HG03521 (cell line): ENCODE results near the gene COMMD9.

Experiments
- ATAC-seq: cut with Tn5 transposase; IDR thresholded peaks from one replicate; pipeline ENCODE4 v1.9.1; 2021; ENCODE audit warnings: mild to moderate bottlenecking, moderate library complexity; ENCODE audit not compliant: unreplicated experiment

COMMD9 gene

DNA sequence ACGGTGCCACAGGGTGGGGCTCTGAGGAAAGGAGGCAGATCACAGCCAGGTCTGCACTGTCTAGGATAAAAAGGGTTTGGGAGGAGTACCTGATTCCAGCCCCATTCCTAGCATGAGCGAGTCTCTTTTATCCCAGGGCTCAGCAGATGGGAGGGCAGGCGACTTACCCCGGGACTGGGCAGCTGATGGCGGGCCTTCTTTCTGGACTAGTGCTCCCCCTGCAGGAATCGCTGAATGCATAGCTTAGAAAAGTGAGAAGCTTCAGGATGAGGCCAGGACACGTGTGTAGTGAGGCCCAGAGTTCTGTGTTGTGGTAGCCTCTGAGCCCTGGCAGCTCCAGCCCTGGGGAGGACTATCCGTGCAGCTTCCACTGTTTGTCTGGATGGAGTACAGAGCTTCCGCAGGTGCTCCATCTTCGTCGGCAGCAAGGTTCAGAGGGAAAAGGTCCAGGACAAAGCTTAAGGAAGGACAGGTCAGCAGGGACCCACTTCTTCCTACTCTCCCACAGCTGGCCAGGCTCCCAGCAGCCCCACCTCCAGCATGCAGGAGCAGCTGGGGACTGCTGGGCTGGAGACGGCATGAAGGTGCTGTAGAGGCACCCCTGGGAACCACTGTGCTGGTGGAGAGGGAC, 30.4 kb downstream of the COMMD9 start:
- no peak for ATAC-seq

DNA sequence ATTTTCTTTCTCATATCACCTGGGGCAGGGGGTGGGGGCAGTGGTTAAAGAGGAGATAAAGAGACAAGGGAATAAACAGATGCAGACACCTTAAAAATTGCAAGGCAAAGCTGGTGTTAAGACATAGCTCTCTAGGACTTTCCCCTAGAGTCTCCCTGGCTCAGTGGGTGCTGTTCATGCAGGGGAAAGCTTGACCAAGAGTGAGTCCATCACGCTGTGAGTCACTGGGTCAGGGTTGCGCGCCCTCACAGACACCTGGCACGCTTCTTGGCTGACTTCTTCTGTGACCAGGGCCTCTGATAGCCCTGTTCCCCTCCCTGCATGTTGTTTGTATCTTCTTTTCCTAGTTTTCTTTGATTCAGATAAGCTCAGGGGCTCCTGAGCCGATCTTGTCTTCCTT, 31.9 kb downstream of the COMMD9 start:
- ATAC-seq, result no peak

DNA sequence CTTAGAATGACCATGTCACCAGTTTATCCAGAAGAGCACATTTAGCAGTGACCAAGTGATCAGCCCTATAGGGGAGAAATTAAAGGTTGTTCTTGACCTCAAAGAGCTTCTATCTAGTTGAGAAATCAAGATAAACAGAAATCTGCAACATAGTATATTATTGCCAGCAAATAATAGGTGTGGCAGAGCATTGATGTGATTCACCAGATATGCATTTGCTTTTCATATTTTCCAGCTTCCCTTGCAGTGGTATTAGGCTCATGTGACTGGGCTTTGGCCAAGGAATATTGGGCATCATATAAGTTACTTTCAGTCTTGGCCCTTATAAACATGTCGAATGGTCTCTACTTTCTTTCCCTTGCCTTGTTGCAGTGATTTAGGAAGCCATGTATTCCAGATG, 34.5 kb downstream of the COMMD9 start:
- ATAC-seq, result no peak

DNA sequence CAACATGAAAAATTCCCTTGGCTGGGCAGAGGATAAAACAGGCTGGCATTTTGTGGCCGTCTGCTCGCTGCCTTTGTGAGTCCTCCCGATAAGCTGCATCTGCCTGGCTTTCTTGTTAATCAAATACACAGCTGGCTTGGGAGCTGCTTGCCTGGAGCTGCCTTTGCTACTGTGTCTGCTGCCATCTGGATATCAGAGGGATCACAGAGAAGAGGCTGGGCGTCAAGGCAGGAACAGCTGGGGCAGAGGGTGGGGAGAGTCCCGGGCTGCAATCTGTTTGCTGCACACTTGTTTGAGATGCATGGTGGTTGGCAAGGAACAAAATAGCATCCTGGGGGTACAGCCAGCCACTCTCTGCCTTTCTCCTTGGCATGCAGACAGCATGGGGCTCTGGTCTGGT, 36.0 kb downstream of the COMMD9 start:
- no peak for ATAC-seq

DNA sequence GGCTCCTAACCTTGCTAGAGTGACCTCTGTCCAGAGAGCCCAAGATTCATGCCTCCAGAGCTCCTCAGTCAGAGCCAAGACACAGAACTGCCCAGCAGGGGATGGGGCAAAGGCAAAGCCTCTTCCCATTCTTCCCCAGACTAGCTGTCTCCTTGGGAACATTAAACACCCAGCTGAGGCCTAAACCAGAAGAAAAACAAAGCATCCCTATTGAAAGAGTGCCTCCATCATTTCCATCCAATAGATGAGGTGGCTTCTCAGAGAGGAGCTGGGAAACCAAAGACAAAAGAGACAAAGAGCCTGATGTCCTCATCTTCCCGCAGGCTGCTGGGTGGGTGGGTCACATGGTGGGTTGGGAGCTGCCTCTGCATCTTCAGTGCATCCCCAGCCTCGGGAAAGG, 37.4 kb downstream of the COMMD9 start:
- no peak for ATAC-seq

DNA sequence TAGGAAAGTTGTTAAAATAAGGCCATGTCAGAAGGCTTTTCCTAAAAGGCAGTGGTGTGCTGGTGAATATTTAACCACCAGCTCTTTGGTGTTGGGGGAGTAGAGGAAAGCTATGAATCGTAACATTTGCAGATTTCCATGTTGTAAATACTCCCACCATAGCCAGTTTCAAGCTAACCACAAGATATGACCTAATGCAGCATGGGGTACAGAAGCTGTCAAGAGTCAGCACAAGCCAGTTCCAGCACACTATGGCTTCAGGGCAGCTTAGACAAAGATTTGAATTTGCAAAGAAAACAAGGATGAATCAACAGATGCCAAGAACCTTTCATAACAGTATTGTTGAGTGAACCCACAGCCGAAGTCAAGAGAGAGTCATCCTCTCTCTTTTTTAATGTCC, 40.0 kb downstream of the COMMD9 start:
- ATAC-seq, result no peak

DNA sequence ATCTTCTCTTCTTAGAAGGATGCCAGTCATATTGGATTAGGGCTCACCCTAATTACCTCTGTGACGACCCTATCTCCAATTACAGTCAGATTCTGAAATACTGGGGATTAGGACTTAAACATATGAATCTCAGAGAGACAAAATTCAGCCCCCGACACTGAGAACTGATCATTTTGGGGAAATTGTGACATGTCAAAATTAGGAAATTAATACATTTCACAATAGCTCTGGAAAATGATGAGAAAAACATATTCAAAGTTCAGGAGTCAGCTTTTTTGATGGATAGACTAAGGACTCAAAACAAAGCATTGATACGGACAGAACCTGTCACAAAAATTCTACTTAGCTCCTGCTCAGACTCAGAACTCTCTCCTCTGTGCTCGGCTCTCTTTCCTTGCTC, 40.8 kb downstream of the COMMD9 start:
- ATAC-seq, result no peak

DNA sequence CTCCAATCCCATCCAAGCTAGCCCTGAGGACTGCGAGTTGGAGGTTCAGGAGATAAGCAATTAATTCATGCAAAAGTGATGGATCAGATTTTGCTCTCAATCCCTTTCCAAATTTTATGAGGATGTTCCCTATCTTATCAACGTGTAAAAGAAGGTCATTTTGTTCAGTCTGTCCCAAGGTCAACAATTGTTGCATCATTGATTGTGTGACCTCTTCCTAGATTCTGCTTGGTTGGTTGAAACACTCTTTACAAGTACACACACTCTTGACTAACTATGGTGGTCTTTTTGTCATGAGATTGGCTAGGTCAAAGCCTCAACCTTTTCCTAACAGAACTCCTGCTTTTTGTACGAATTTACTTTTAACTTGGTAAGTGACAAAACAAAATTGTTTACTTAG, 41.7 kb downstream of the COMMD9 start:
- no peak for ATAC-seq

DNA sequence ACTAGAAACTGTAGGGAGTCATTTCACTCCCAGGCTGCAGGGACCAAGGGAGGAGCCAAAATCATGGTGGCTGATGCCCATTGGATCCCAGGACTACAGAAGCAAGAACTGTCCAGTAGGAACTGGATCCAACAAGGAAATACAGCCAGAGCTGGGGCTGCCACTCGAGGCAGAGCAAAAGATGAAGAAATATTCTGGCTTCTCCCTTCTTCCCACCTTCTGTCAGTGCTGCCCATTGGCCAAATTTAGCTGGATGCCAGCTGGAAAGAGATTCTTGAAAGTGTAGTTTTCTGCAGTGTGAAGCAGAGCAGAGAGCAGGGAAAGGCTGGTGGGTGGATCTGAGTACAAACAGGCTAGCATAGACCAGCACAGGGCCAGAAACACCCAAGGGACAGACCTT, 45.6 kb downstream of the COMMD9 start:
- no peak for ATAC-seq

DNA sequence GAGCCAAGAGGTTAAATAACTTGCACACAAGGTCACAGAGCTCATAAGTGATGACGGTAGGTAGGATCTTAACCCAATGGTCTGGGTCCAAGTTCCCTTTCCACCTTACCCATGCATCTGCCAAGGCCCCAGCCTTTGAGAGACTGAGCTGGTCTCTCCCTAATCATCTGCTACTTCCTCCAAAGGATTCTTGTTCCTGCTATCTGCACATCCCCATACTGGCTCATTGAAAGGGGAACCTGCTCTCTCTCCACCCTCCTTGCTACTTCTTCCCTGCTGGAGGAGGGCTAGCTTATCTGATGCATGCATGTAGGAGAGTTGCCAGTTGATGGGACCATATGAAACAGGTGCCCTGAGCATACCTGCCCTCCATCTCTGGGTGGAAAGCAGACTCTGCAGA, 47.7 kb downstream of the COMMD9 start:
- ATAC-seq, result no peak

DNA sequence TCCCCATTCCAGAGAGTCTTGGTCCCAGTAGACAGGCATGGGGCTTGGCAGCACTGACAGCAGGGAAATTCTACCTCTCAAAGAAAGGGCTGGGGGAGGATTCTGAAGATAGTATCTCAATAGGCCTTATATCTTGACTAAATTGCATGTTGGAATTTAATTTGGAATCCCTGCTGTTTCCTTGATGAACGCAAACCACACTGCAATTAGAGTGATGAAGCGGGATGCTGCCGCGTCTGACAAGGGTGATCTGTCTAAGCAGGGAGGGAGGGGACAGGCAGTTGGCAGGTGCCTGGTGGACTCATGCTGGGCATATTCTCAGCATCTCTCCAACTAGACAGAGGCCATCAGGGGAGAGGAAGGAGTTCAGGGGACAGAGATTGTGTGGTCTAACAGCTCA, 48.4 kb downstream of the COMMD9 start:
- ATAC-seq, result no peak

DNA sequence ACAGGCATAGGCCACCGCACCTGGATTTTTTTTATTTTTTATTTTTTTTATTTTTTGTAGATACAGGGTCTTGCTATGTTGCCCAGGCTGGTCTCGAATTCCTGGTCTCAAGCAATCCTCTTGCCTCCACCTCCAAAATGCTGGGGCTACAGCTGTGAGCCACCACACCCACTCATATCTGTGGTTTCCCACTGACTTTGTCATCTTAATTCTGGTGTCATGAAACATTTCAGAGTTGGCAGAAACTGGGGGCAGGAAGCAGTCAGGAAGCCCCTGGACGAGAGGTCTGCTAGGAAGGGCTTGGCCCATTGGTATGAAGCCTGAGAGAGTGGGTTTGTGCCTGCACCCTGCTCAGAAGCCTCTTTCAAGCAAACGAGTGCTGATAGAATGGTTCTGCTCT, 49.1 kb downstream of the COMMD9 start:
- ATAC-seq, result no peak

DNA sequence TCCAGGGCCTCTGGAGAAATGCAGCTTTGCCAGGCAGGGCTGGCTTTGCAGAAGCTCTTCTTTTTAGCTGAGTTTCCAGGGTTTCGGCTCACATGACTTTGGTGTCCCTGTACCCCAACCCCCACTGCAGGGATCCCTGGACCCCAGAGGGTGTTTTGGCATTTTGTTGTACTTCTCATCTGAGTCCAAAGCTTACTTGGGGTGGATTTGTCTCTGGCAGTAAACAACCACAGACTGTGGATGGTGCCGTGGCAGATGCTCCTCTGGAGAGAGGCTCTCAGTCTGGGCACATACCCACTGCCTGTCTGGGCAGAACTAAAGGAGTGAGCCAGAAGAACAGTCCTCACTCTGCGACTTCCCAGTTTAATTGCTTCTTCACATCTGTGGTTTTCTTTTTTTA, 49.6 kb downstream of the COMMD9 start:
- ATAC-seq, result no peak

DNA sequence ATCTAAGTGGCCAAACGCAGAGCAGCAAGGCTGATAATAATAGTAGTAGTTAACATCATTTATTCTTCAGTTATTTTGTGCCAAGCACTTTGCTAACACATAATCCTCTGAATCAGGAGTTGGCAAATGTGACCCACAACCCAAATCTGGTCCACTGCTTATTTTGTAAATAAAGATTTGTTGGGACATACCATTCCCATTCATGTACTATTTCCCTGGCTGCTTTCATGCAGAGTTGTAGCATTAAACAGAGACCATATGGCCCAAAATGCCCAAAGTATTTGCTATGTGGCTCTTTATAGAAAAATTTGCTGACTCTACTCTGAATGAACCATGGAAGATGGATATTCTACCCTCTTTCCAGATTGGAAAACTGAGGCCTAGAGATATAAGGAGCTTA, 50.3 kb downstream of the COMMD9 start:
- ATAC-seq, result no peak

DNA sequence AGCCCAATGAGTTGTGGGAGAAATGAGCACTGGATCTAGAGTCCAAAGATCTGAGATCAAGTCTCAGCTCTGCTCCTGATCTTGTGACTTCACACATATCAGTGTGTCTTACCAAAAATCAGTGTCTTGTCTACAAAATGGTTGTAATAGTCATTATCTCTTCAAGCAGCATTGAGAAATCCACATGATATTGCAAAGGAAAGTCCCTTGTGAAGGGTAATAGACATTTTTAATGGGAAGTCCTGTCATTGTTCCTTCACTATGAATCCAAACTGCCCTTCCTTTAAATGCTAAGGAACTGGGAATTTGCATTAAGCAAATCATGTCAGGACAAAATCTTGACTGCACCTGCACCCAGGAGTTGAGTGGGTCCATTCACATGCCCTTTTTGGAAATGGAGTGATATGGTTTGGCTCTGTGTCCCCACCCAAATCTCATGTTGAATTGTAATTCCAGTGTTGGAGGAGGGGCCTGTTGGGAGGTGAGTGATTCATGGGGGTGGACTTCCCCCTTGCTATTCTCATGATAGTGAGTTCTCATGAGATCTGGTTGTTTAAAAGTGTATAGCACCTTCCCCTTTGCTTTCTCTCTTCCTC, 51.1 kb downstream of the COMMD9 start:
- ATAC-seq, result no peak

DNA sequence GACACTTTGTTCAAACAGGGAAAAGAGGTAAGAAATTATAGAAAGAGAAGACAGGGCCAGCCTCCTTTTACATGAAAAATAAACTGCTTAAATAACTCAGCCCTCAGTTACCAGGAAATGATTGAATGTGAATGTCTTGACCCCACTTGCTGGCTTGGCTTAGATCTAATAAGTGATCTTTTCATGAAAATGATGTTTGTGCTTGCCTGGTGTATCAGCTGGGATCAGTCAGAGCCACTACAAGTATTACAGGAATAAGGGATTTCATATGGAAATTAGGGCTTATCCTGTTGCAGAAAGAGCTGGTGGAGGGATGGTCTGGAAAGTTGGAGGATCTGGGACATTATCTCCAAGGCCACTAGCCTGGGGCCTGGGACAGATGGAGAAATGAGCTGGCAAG, 51.8 kb downstream of the COMMD9 start:
- no peak for ATAC-seq

DNA sequence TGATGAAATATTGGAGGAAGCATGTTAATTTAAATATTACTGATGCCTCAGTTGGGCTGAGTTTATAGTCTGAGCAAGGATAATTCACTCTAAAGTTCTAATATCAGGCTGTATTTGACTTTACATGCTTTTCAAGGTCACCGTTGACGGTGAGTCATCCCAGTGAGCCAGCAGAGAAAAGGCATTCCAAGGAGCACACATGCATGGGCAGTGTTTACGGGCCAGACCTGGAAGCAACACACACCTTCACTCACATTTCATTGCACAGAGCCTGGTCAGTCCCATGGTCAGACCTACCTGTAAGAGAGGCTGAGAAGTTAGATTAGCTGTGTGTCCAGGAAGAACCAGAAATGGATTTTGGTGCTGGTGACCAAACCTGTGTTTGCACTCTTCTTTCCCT, 53.5 kb downstream of the COMMD9 start:
- no peak for ATAC-seq

DNA sequence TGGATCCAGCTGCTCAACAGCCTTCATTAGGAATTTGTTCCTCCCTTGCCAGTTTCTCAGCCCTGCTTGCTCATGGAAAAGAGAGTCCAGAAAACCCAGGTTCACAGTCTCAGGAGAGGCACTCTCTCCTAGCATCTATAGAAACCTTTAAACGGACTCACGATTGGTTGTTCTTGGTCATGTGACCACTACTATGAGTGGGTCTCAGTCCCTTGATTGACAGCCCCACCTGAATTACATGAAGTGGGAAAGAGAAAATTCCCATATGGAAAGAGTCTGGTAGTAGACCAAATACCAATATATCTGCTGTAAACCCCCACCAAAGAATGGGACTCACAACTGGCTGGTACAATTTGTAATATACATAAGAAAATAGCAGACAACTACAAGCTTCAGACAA, 54.4 kb downstream of the COMMD9 start:
- no peak for ATAC-seq

DNA sequence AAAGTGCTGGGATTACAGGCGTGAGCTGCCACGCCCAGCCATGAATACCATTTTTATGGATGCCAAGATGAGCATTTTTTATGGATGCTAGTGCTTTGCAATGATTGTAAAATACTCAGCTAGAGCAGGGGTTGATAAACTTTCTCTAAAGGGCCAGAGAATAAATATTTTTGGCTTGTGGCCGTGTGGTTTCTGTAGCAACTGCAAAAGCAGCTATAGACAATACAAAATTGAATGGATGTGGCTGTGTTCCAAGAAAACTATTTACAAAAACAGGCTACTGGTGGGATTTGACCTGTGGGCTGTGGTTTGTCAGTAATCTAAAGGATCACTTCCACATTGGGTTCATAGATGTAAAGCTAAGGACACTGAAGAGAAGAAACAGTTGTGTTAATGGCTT, 56.0 kb downstream of the COMMD9 start:
- no peak for ATAC-seq

DNA sequence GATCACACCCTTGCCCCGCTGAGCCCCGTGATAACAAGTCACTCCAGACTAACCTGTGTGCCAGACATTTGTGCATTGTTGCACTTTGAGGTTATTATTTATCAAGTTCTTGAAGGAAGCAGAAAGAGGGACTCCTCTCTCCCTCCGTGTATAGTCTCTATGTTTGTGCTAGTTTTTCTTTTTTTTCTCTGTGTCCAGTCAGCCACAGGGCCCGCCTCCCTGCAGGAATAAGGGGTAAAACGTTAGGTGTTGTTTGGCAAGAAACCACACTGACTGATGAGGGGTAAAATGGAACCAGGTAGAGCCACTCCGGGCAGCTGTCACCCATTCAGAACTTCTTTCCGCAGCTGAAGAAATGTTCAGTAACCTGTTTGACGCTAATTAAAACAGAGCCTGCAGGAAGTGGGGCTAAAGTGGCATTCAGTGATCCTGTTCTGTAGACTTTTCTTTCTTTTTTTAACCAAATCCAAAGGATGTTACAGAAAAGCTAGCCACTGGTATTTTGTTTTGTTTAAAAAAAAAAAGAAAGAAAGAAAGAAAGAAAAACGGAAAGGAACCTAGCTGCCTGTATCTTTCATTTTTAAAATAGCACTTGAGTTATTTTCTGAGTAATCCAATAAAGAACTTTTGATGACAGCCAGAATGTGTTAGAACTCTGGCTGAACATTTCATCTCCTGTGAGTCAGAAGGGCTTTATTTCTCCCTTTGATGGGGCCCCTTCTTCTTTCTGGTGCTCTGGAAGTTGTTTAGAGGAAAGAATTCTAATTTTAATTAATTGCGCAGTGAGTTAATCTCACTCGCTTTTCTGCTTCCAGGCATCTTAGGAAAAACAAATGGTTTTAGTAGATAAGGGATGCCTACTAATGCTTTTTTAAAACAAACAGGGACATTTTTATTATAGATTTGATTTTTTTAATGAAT, 58.2 kb downstream of the COMMD9 start:
- ATAC-seq, result no peak

DNA sequence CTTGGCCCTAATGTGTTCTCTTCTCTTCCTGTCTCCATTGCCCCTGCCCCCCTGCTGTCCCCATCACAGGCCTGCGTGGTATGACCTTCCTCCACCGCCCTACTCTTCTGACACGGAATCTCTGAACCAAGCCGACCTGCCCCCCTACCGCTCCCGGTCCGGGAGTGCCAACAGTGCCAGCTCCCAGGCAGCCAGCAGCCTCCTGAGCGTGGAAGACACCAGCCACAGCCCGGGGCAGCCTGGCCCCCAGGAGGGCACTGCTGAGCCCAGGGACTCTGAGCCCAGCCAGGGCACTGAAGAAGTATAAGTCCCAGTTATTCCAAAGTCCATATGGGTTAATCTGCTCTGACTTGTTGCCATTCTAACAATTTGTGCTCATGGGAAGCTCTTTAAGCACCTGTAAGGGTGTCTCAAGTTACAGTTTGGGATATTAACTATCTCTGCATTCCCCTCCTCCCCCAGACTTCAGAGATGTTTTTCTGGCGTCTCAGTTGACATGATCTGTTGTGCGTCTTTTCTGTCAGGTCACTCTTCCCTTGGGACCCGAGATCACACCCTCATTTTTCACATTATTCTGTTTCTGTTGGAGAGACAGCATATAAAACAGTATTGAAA, 60.0 kb downstream of the COMMD9 start:
- ATAC-seq, result no peak

DNA sequence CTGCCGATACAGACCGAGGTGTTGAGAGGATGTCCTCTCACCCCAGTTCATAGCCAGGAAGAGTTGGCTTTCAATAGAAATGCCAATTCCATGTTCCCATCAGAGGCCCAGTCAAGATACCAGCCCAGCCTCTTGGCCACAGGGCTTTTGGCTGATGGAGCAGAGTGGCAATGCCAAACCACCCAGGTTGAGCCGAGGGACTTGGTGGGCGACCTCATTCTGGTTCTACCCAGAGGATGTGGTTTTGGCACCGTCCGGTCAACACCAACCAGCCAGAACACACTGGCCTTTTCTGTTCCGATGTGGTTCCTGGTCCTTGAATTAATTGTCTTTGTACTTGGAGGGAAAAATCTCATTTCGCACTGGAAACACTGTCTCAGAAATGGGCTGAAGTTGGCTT, 60.5 kb downstream of the COMMD9 start:
- ATAC-seq, result no peak
